HG03025 (cell line): ENCODE results near the gene DMD.

ENCODE experiments used
- ATAC-seq: cut with Tn5 transposase; IDR thresholded peaks from one replicate; pipeline ENCODE4 v1.9.1; 2021; ENCODE audit warnings: mild to moderate bottlenecking, moderate library complexity; ENCODE audit not compliant: unreplicated experiment, low FRiP score

DMD gene

GRCh38 chrX:31117266-31117665 is 2094.1 kb downstream of the DMD start:
- no peak for ATAC-seq

GRCh38 chrX:31115398-31115797 is 2096.0 kb downstream of the DMD start:
- ATAC-seq: no peak

- ATAC-seq: no peak
These were observed 2096.5 kb downstream of the DMD start for GRCh38 chrX:31114858-31115257.

- no peak for ATAC-seq
These were observed 2098.9 kb downstream of the DMD start for GRCh38 chrX:31112226-31112999.

GRCh38 chrX:31110657-31111056 is 2100.7 kb downstream of the DMD start:
- no peak for ATAC-seq

- ATAC-seq: no peak
These were observed 2111.7 kb downstream of the DMD start for GRCh38 chrX:31099536-31100090.

GRCh38 chrX:31098079-31098478 is 2113.3 kb downstream of the DMD start:
- no peak for ATAC-seq

- ATAC-seq: no peak
These were observed 2117.7 kb downstream of the DMD start for GRCh38 chrX:31093639-31093975.

- ATAC-seq: no peak
These were observed 2118.2 kb downstream of the DMD start for GRCh38 chrX:31092970-31093638.

GRCh38 chrX:31092476-31092875 is 2118.9 kb downstream of the DMD start:
- ATAC-seq: no peak

GRCh38 chrX:31091819-31092218 is 2119.5 kb downstream of the DMD start:
- ATAC-seq: no peak

GRCh38 chrX:31074522-31074921 is 2136.8 kb downstream of the DMD start:
- ATAC-seq: no peak

GRCh38 chrX:31071725-31072124 is 2139.6 kb downstream of the DMD start, which contains the start of gene FTHL17:
Gene FTHL17, minus strand, starts transcription at chrX:31072041. Its CDS starts 88 bp downstream, at chrX:31071953.
- no peak for ATAC-seq

GRCh38 chrX:31071262-31071661 is 2140.1 kb downstream of the DMD start:
- no peak for ATAC-seq

- ATAC-seq: no peak
These were observed 2141.3 kb downstream of the DMD start for GRCh38 chrX:31070057-31070468.
